Left lung (tissue), 14 donors: ENCODE data around the gene CRBN. TPM values are rescaled to one million over a fixed set of nuclear protein-coding genes. Genes with fewer than 3 reads are reported as not detected.

Source experiments
- ATAC-seq: fragments of 200-7000 bp; cut with Tn5 transposase; one replicate; pipeline ENCODE4 v1.9.1; 2020; ENCODE audit warnings: moderate library complexity
- DNase-seq, 4 donors: peaks; one replicate each; pipeline ENCODE4 v3.0.0-alpha.2; 2013 to 2020
- H3K27ac ChIP-seq, 2 donors: fragments of 200-600 bp; sonication (generic) in 1 of 2; one replicate each; pipeline versions ENCODE4 v1.5.0 to v1.8.0; 2020 to 2021
- H3K27me3 ChIP-seq, 2 donors: fragments of 200-600 bp; sonication (generic) in 1 of 2; one replicate each; pipeline versions ENCODE4 v1.5.0 to v1.8.0; 2020 to 2021
- H3K36me3 ChIP-seq, 2 donors: fragments of 200-600 bp; sonication (generic) in 1 of 2; one replicate each; pipeline versions ENCODE4 v1.5.0 to v1.8.0; 2020 to 2021
- H3K4me1 ChIP-seq, 2 donors: fragments of 200-600 bp; one replicate each; pipeline ENCODE4 v1.8.0; 2021
- H3K4me3 ChIP-seq, 2 donors: fragments of 200-600 bp; sonication (generic) in 1 of 2; one replicate each; pipeline versions ENCODE4 v1.5.0 to v1.8.0; 2020 to 2021; ENCODE audit warnings: mild to moderate bottlenecking in 1 of 2
- H3K9me3 ChIP-seq, 2 donors: fragments of 200-600 bp; sonication (generic) in 1 of 2; one replicate each; pipeline versions ENCODE4 v1.5.0 to v1.8.0; 2020 to 2021
- CTCF ChIP-seq, 2 donors: fragments of 200-600 bp; sonication (generic) in 1 of 2; IDR thresholded peaks; one replicate each; pipeline versions ENCODE4 v1.5.0 to v1.8.0; 2021; ENCODE audit warnings: antibody characterized with exemption in 2 of 2
- intact Hi-C, 2 donors: fragments of 100-400 bp; cut with DNase I; formaldehyde crosslinking; loops; one replicate each; pipeline versions ENCODE4 v1.11.2 to v1.14.2; 2022
- long read RNA-seq, 12 donors: library from polyadenylated mRNA in 2 of 12; unstranded in 2 of 12; transcript quantifications; one replicate each; pipeline ENCODE4 v2.0.0 and lab custom pipeline, GENCODE V29; 2019 to 2026
- polyA plus RNA-seq, 6 donors: library from polyadenylated mRNA; unstranded; fragments of 120-200 nt; gene quantifications; one replicate each; pipeline ENCODE4 v1.2.1, GENCODE V29; 2013; ENCODE audit not compliant: insufficient read length in 6 of 6
- total RNA-seq, 2 donors: library from RNA; stranded (reverse); fragmentation: NEBNext Ultra II Directional; extraction: Animal tissue kit (Norgen Biotek cat#: 25700); gene quantifications; one replicate each; pipeline ENCODE4 v1.2.1, GENCODE V29; 2021
- donor health status: DM: no; HTN: yes; CAD: no.
- donor health status: DM: no; HTN: no; CAD: no.

Gene CRBN
- total RNA-seq (10 to 100 TPM; 34.4 to 34.8 TPM), polyA plus RNA-seq (10 to 100 TPM; 57.6 to 79.6 (median 64.7) TPM)
- long read RNA-seq, donor 1, full-length matches to known transcripts: 33 of 33 reads
- long read RNA-seq, donor 1, partial matches to known transcripts: 0 of 33 reads
- long read RNA-seq, donor 1, other reads (novel, unspliced or antisense): 0 of 33 reads
- long read RNA-seq, donor 2, full-length matches to known transcripts: 12 of 12 reads
- long read RNA-seq, donor 2, partial matches to known transcripts: 0 of 12 reads
- long read RNA-seq, donor 2, other reads (novel, unspliced or antisense): 0 of 12 reads
- long read RNA-seq, donor 3, transcript CRBN-201 (11 exons, 2,206 nt): major isoform, 20 of 26 reads
- long read RNA-seq, donor 3, partial matches to known transcripts: 0 of 26 reads
- long read RNA-seq, donor 3, other reads (novel, unspliced or antisense): 0 of 26 reads
- long read RNA-seq, donor 4, transcript CRBN-201 (11 exons, 2,206 nt): major isoform, 5 of 18 reads
- long read RNA-seq, donor 4, partial matches to known transcripts: 7 of 18 reads
- long read RNA-seq, donor 4, other reads (novel, unspliced or antisense): 3 of 18 reads
- long read RNA-seq, donor 5, full-length matches to known transcripts: 23 of 23 reads
- long read RNA-seq, donor 5, partial matches to known transcripts: 0 of 23 reads
- long read RNA-seq, donor 5, other reads (novel, unspliced or antisense): 0 of 23 reads
- long read RNA-seq, donor 6, transcript CRBN-201 (11 exons, 2,206 nt): major isoform, 10 of 16 reads
- long read RNA-seq, donor 6, partial matches to known transcripts: 0 of 16 reads
- long read RNA-seq, donor 6, other reads (novel, unspliced or antisense): 0 of 16 reads
- long read RNA-seq, donor 7, full-length matches to known transcripts: 22 of 22 reads
- long read RNA-seq, donor 7, partial matches to known transcripts: 0 of 22 reads
- long read RNA-seq, donor 7, other reads (novel, unspliced or antisense): 0 of 22 reads
- long read RNA-seq, donor 8, transcript CRBN-201 (11 exons, 2,206 nt): major isoform, 6 of 10 reads
- long read RNA-seq, donor 8, partial matches to known transcripts: 0 of 10 reads
- long read RNA-seq, donor 8, other reads (novel, unspliced or antisense): 0 of 10 reads
- long read RNA-seq, donor 9: 0 reads
- long read RNA-seq, donor 10, transcript CRBN-201 (11 exons, 2,206 nt): major isoform, 8 of 16 reads
- long read RNA-seq, donor 10, partial matches to known transcripts: 4 of 16 reads
- long read RNA-seq, donor 10, other reads (novel, unspliced or antisense): 3 of 16 reads
- long read RNA-seq, donor 11, full-length matches to known transcripts: 19 of 24 reads
- long read RNA-seq, donor 11, partial matches to known transcripts: 5 of 24 reads
- long read RNA-seq, donor 11, other reads (novel, unspliced or antisense): 0 of 24 reads
- long read RNA-seq, donor 12, transcript CRBN-201 (11 exons, 2,206 nt): major isoform, 13 of 15 reads
- long read RNA-seq, donor 12, partial matches to known transcripts: 0 of 15 reads
- long read RNA-seq, donor 12, other reads (novel, unspliced or antisense): 0 of 15 reads

DNA sequence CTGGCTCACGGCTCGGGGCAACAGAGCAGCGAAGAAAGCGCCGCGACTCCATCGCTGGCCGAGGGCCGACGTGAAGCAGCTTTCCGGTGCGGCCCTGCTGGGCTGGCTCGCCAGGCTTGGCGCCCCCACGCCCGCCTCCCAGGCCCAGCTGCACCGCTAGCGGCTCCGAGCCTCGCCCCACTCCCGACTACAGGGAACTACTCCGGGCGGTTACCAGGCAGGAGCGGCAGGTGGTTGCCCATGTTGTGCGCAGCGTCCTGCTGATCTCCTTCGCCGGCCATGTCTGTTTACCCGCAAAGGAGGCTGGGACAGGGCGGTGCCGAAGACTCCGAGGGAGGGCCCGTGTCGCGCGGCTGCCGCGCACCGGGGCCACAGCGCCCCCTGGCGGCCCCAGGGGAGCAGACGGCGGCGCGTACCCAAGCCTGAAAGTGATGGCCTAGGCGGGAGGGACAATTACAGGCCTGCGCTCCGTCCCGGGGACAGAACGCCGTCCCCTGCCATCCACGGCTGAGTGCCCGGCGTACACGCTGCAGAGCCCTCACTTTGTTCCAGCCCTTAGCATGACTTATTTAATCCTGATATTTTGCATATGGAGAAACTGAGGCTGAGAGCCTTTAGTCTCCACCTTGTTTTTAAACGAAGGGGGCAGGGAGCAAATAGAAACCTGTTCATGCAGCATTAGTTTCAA, at the start of gene CRBN:
TSS of gene CRBN (minus strand) at position 285 of the 688 bp plus-strand sequence. CDS start at position 281, 4 bp downstream.
- intact Hi-C loops: no loop called here
- peak within 1 kb of the TSS; percentile 97 to 99 for H3K4me3 ChIP-seq
- H3K9me3 ChIP-seq: no peaks in the 10 kb centered on the region
- no peaks in the 10 kb centered on the region for H3K27me3 ChIP-seq
- DNase-seq (peak; percentile 82 to 99 (median 92)), ATAC-seq (peak; percentile 100)
- TF ChIP-seq CTCF (IDR thresholded peaks at IDR 0.05): peak; percentile 99
- H3K27ac ChIP-seq: peak within 1 kb of the TSS; percentile 67 to 84
- no peaks in the 10 kb centered on the region for H3K36me3 ChIP-seq
- peaks cover 9 to 44% of the 10 kb centered on the region in 2 donors for H3K4me1 ChIP-seq

- intact Hi-C loops: no loop called here
- no peaks in the 10 kb centered on the region for H3K36me3 ChIP-seq
- no peaks in the 10 kb centered on the region for H3K27me3 ChIP-seq
- H3K9me3 ChIP-seq: peaks cover 0 to 19% of the 10 kb centered on the region in 2 donors
- H3K4me1 ChIP-seq: no peaks in the 10 kb centered on the region
- ATAC-seq: no peak
- no peak overlapping the region for H3K27ac ChIP-seq
- H3K4me3 ChIP-seq: no peak overlapping the region
- no peak for DNase-seq
- TF ChIP-seq CTCF (IDR thresholded peaks at IDR 0.05): no peak
Observed at GRCh38 chr3:3227640-3228039, 48.1 kb upstream of the CRBN start.

DNA sequence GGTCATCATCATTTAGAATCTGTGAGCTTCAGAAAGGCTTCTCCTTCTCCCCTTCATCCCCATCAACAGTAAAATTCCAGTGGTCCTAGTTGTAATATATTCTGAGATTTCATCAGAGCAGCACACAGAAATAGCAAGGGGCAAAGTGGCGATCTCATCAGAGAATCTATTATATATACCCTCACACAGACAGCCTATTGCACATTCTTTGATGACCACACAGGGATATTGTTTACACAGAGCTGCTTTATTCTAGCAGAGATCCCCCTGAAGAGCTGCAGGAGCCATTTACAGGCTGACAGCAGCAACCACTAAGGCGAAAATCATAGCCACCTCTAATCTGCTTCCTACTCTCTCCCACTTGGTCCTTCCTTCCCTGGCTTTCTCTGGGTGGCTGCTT, 42.0 kb upstream of the CRBN start:
- H3K27ac ChIP-seq: no peak overlapping the region
- H3K4me3 ChIP-seq: no peak overlapping the region
- no peaks in the 10 kb centered on the region for H3K4me1 ChIP-seq
- peaks cover 0 to 3% of the 10 kb centered on the region in 2 donors for H3K9me3 ChIP-seq
- H3K36me3 ChIP-seq: no peaks in the 10 kb centered on the region
- no peaks in the 10 kb centered on the region for H3K27me3 ChIP-seq
- DNase-seq (no peak), ATAC-seq (no peak)
- intact Hi-C loops: no loop called here
- TF ChIP-seq CTCF (IDR thresholded peaks at IDR 0.05): no peak

- Histone ChIP-seq H3K27me3 (no peaks in the 10 kb centered on the region), H3K4me1 (no peaks in the 10 kb centered on the region), H3K36me3 (no peaks in the 10 kb centered on the region), H3K27ac (no peak overlapping the region), H3K9me3 (no peaks in the 10 kb centered on the region), H3K4me3 (no peak overlapping the region)
- TF ChIP-seq CTCF (IDR thresholded peaks at IDR 0.05): no peak
- intact Hi-C loops: no loop called here
- no peak for ATAC-seq
- no peak for DNase-seq
Observed at GRCh38 chr3:3216401-3216800, 36.9 kb upstream of the CRBN start.
